SK-N-SH (cell line): Measurements from ENCODE around the gene DCAF6.

Experiments
- CTCF ChIP-seq: fragments of 200-600 bp; sonication (generic); IDR thresholded peaks from 2 replicates; pipeline ENCODE4 v1.6.1; 2017; ENCODE audit warnings: antibody characterized with exemption, mild to moderate bottlenecking, moderate library complexity
- FOXM1 ChIP-seq: IDR thresholded peaks from 2 replicates; pipeline ENCODE4 v1.4.0; 2012; ENCODE audit warnings: low read depth, mild to moderate bottlenecking
- JUND ChIP-seq: IDR thresholded peaks from 2 replicates; pipeline ENCODE4 v1.4.0; 2012
- MAX ChIP-seq: IDR thresholded peaks from 2 replicates; pipeline ENCODE4 v1.4.0; 2012; ENCODE audit warnings: low read depth
- MXI1 ChIP-seq: IDR thresholded peaks from 2 replicates; pipeline ENCODE4 v1.6.1; 2012; ENCODE audit warnings: mild to moderate bottlenecking, low read depth, low read length, improper control_type of control experiment

- TF ChIP-seq FOXM1, result no peak
- no peak for TF ChIP-seq MXI1
- TF ChIP-seq JUND, result no peak
- TF ChIP-seq MAX, result no peak
- TF ChIP-seq CTCF, result no peak
These were observed 46.1 kb upstream of the DCAF6 start for GRCh38 chr1:167890400-167890799.
